GM10266 (cell line): ENCODE measurements around the gene HMG20B.

ENCODE experiments used
- DNase-seq: peaks from one replicate; pipeline ENCODE4 v3.0.0; 2012; ENCODE audit errors: extremely low spot score
- TF ChIP-seq, protein P1 (sequence below): IDR thresholded peaks from 2 replicates; pipeline ENCODE4 v1.5.1; 2012; ENCODE audit warnings: mild to moderate bottlenecking, low read depth; ENCODE audit not compliant: control insufficient read depth, insufficient read depth; ENCODE audit errors: missing control alignments

Gene HMG20B

DNA sequence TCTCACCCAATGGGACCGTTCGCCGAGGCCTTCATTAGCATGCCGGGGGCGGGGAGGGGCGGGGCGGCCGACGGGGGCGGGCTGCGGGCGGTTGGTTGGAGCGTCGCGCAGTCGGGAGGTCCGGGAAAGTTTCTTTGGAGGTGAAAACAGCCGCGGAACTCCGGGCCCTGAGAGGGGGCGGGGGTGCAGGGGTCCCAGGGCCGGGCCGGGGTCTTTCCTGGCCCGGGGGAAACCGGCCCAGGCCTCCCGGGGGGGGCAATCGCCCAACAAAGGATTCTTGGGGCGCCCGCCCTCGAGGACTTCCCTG lies at the start of gene HMG20B:
TSS of gene HMG20B (plus strand) at position 90 of the 307 bp plus-strand sequence. CDS start 366 bp downstream, outside the sequence.
- TF ChIP-seq, protein P1, sequence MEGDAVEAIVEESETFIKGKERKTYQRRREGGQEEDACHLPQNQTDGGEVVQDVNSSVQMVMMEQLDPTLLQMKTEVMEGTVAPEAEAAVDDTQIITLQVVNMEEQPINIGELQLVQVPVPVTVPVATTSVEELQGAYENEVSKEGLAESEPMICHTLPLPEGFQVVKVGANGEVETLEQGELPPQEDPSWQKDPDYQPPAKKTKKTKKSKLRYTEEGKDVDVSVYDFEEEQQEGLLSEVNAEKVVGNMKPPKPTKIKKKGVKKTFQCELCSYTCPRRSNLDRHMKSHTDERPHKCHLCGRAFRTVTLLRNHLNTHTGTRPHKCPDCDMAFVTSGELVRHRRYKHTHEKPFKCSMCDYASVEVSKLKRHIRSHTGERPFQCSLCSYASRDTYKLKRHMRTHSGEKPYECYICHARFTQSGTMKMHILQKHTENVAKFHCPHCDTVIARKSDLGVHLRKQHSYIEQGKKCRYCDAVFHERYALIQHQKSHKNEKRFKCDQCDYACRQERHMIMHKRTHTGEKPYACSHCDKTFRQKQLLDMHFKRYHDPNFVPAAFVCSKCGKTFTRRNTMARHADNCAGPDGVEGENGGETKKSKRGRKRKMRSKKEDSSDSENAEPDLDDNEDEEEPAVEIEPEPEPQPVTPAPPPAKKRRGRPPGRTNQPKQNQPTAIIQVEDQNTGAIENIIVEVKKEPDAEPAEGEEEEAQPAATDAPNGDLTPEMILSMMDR: no peak
- no peak for DNase-seq

DNA sequence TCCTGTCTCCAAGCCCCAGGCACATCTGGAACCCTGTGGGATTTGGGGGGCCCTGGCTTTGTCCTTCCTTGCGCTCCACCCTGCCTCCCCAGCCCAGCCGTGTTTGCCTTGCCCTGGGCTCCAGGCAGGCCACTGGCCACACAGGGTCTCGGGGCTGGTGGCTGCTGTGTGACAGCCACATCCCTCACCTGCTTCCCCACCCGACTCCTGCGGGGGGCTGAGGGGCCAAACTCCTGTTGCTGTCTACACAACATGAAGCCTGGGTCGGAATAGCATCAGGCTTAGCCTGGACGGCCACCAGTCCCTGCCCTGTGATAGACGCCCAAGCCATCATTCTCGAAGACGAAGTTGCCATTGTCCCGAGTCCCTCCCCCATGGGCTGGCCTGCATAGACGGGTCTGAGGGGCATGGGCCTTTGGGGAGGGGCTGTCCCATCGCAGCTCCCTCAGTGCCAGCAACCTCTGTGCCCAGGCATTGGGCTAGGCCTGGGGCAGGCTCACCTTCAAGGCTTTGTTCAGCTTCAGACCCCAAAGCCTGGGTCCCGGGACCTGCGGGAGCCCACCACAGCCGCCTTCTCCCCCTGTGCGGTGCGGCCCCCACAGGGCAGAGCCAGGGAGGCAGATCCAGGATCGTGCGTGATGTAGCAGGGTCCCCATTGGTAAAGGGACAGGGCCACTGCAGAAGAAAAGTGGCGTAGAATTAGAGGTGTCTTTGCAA lies 49.2 kb upstream of the HMG20B start:
- TF ChIP-seq, protein P1: no peak
- DNase-seq: no peak

DNA sequence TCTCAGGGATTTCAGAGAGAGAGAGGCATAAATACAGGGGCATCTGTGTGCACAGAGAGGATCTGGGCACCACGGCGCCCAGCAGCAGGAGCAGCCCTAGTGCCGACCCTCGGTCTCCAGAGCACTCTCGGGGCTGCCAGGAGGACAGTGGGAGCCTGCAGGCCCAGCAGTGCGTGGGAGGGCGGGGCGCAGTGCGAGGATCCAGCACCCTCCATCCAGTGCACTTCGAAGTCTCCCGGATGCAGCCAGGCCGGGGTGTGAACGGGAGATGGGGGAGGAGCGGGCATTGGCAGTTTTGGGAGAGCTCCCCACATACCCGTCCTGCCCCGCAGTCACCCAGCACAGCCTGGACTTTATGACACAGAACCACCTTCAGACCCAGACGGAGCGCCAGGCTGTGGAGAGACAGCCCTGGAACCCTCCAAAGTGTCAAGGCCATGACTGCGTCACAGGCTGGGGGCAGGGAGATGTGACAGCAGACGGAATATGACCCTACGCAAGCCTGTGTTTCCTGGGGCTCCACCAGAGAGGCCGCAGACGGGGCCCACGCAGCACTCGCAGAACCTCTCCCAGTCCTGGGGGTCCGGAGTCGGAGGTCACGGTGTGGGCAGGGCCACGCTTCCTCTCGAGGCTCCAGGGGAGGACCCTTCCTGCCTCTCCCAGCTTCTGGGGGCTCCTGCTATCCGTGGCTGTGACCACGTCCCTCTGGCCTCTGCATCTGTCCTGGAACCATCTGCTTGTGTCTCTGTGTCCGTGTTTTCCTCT lies 48.5 kb upstream of the HMG20B start:
- DNase-seq: no peak
- TF ChIP-seq, protein P1: no peak

DNA sequence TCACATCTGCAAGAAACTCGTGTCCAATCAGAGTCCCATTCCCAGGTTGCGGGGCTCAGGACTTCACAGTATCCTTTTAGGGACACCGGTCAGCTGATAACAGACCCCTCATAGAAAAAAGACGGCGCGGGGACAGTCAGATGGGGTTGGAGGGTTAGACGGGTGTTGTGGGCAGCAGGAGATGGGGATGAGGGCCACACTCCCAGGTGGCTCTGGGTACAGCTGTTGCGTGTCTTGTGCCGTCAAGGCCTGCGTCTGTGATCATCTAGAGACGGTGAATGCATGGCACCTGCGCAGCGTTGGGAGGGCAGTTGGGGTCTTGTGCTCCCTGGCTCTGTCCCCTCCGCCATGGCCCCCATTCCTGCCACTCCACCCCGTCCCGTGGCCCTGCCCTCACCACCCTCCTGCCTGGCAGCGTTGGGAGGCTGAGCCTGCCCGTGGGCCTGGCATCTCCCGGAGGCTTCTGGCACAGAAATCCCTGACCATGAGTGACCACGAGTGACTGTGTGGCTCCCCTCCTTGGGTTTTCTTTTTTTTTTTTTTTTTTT lies 47.8 kb upstream of the HMG20B start:
- no peak for DNase-seq
- TF ChIP-seq, protein P1: no peak

DNA sequence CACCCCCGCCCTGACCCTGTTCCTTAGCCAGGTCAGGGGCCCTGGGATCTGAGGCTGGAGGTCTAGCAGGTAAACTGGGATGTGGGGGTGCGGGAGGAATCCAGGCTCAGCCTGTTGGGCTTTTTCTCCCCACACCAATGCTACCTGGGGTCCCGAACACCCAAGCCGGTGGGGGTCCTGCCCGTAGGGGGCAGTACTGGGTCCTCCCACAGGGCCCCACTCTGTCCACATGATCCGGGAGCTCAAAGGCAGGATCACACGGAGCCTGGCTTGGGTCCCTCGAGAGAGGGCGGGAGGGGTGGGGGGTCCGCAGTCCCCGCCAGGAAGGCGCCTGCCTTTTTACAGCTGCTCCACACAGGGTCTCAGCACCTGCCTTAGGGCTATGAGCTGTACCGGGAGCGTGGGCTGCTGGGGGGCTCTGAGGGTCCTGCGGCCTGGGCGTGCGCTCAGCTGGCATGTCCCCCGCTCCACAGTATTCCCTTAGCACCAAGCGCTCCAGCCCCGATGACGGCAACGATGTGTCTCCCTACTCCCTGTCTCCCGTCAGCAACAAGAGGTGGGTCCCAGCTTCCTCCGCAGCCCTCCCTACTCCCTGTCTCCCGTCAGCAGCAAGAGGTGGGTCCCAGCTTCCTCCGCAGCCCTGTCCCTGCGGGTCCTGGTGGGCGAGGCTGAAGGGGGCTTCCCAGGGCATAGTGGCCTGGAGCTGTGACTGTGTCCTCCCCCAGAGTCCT lies 46.1 kb upstream of the HMG20B start:
- TF ChIP-seq, protein P1: no peak
- DNase-seq: no peak

DNA sequence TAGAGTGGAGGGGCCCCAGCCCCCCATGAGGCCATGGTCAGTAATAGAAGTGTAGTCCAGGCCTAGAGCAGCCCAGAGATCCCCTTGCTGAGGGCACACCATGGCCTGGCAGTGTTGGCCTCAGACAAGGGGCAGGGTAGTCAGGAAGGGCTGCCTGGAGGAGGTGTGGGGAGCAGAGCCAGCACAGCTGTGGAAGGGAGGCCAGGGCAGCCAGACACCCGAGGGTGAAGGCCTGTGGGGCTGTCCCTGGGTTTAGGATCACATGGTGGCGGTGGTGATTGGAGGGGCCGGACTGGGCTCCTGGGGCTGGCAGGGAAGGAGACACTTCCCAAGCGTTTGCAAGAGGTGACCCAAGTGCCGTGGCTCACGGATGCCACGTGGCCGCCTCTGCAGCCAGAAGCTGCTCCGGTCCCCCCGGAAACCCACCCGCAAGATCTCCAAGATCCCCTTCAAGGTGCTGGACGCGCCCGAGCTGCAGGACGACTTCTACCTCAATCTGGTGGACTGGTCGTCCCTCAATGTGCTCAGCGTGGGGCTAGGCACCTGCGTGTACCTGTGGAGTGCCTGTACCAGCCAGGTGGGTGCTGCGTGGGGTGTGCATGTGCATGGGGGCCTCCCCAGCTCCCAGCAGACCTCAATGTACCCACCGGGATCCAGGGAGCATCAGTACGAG lies 45.4 kb upstream of the HMG20B start:
- no peak for DNase-seq
- TF ChIP-seq, protein P1: no peak
